Renal cortical epithelial cell (primary cell): Measurements from ENCODE around the gene DDX10. TPM values are rescaled to one million over a fixed set of nuclear protein-coding genes. Genes with fewer than 3 reads are reported as not detected.
"Not testable (repeated sequence)": the region's sequence is repeated elsewhere in the genome, so short reads cannot be mapped to it uniquely, and the experiment has no call there.

Experiments used
- DNase-seq: peaks from one replicate; pipeline ENCODE4 v3.0.0-alpha.2; 2011; ENCODE audit warnings: low read depth
- total RNA-seq: library from RNA; depleted of rRNA; stranded (reverse); fragments of >200 nt; gene quantifications from 2 replicates; pipeline ENCODE4 v1.2.3, GENCODE V29; 2014

DDX10 gene
- total RNA-seq, 1 donor from 2014 or later, result 29.4 TPM

- DNase-seq, result not testable (repeated sequence)
Observed at GRCh38 chr11:108823960-108824359, 159.1 kb downstream of the DDX10 start.

GRCh38 chr11:108824545-108824944 lies 159.7 kb downstream of the DDX10 start:
- no peak for DNase-seq

- DNase-seq, result no peak
Observed at GRCh38 chr11:108825381-108825780, 160.5 kb downstream of the DDX10 start.

GRCh38 chr11:108826136-108826535 lies 161.3 kb downstream of the DDX10 start:
- DNase-seq, result no peak

GRCh38 chr11:108835624-108836023 lies 170.8 kb downstream of the DDX10 start:
- no peak for DNase-seq

GRCh38 chr11:108836541-108836940 lies 171.7 kb downstream of the DDX10 start:
- DNase-seq, result no peak

GRCh38 chr11:108838102-108838791 lies 173.4 kb downstream of the DDX10 start:
- peak; percentile 72 for DNase-seq

- no peak for DNase-seq
Observed at GRCh38 chr11:108838792-108839105, 173.9 kb downstream of the DDX10 start.

- DNase-seq, result no peak
Observed at GRCh38 chr11:108846009-108846408, 181.1 kb downstream of the DDX10 start.

- peak; percentile 80 for DNase-seq
Observed at GRCh38 chr11:108847298-108847990, 182.6 kb downstream of the DDX10 start.

GRCh38 chr11:108851781-108852180 lies 186.9 kb downstream of the DDX10 start:
- DNase-seq, result no peak

GRCh38 chr11:108852701-108853100 lies 187.8 kb downstream of the DDX10 start:
- DNase-seq, result no peak

- no peak for DNase-seq
Observed at GRCh38 chr11:108853151-108853550, 188.3 kb downstream of the DDX10 start.

GRCh38 chr11:108853864-108854263 lies 189.0 kb downstream of the DDX10 start:
- peak; percentile 34 for DNase-seq

- DNase-seq, result peak; percentile 61
Observed at GRCh38 chr11:108854346-108854745, 189.5 kb downstream of the DDX10 start.

GRCh38 chr11:108857382-108857781 lies 192.5 kb downstream of the DDX10 start:
- DNase-seq, result no peak

GRCh38 chr11:108858622-108859021 lies 193.8 kb downstream of the DDX10 start:
- DNase-seq, result peak; percentile 27

GRCh38 chr11:108859510-108859909 lies 194.6 kb downstream of the DDX10 start:
- DNase-seq, result peak; percentile 83

GRCh38 chr11:108863528-108863927 lies 198.7 kb downstream of the DDX10 start:
- no peak for DNase-seq

GRCh38 chr11:108865406-108865805 lies 200.5 kb downstream of the DDX10 start:
- no peak for DNase-seq

GRCh38 chr11:108866781-108867180 lies 201.9 kb downstream of the DDX10 start:
- no peak for DNase-seq

- peak; percentile 72 for DNase-seq
Observed at GRCh38 chr11:108870373-108871020, 205.6 kb downstream of the DDX10 start.

GRCh38 chr11:108871152-108871551 lies 206.3 kb downstream of the DDX10 start:
- peak; percentile 71 for DNase-seq
